Heart right ventricle (tissue), 16 donors: Measurements from ENCODE around the gene MGME1. TPM values are rescaled to one million over a fixed set of nuclear protein-coding genes. Genes with fewer than 3 reads are reported as not detected.

Experiments used
- ATAC-seq, 8 donors: fragments of 200-7000 bp; cut with Tn5 transposase; one replicate each; pipeline ENCODE4 v1.9.1; 2020; ENCODE audit warnings: mild to moderate bottlenecking in 8 of 8, moderate library complexity in 8 of 8, moderate number of reproducible peaks in 1 of 8
- DNase-seq, 2 donors: peaks; one replicate each; pipeline ENCODE4 v3.0.0-alpha.2; 2020
- H3K27ac ChIP-seq, 10 donors: fragments of 200-600 bp; sonication (generic) in 2 of 10; one replicate each; pipeline versions ENCODE4 v1.5.0 to v1.8.0; 2020 to 2022; ENCODE audit warnings: mild to moderate bottlenecking in 3 of 10
- H3K27me3 ChIP-seq, 7 donors: fragments of 200-600 bp; one replicate each; pipeline ENCODE4 v1.8.0; 2021 to 2022; ENCODE audit warnings: mild to moderate bottlenecking in 2 of 7
- H3K36me3 ChIP-seq, 9 donors: fragments of 200-600 bp; sonication (generic) in 1 of 9; one replicate each; pipeline versions ENCODE4 v1.5.0 to v1.8.0; 2020 to 2022; ENCODE audit warnings: mild to moderate bottlenecking in 2 of 9
- H3K4me1 ChIP-seq, 9 donors: fragments of 200-600 bp; sonication (generic) in 1 of 9; one replicate each; pipeline versions ENCODE4 v1.5.0 to v1.8.0; 2020 to 2022; ENCODE audit warnings: mild to moderate bottlenecking in 4 of 9
- H3K4me3 ChIP-seq, 10 donors: fragments of 200-600 bp; sonication (generic) in 2 of 10; one replicate each; pipeline versions ENCODE4 v1.5.0 to v1.8.0; 2020 to 2022; ENCODE audit warnings: mild to moderate bottlenecking in 7 of 10, moderate library complexity in 2 of 10
- H3K9me3 ChIP-seq, 11 donors: fragments of 200-600 bp in 10 of 11; sonication (generic) in 2 of 11; one replicate each; pipeline versions ENCODE4 v1.5.0 to v1.8.0; 2013 to 2022; ENCODE audit warnings: mild to moderate bottlenecking in 2 of 11, control low read depth in 1 of 11, moderate library complexity in 1 of 11
- CTCF ChIP-seq, 9 donors: fragments of 200-600 bp; sonication (generic) in 2 of 9; IDR thresholded peaks; one replicate each; pipeline versions ENCODE4 v1.5.0 to v1.8.0; 2021 to 2022; ENCODE audit warnings: antibody characterized with exemption in 9 of 9, mild to moderate bottlenecking in 5 of 9, moderate library complexity in 1 of 9
- WGBS, 2 donors: extraction: QIAGEN DNeasy Blood & Tissue Kit; methylation state at CpG; one replicate each; pipeline ENCODE4 v1.1.7; 2013; ENCODE audit warnings: inconsistent platforms in 1 of 2; 5-methylcytosine and 5-hydroxymethylcytosine counted together
- intact Hi-C, 10 donors: fragments of 100-400 bp; cut with DNase I; formaldehyde crosslinking; loops; one replicate each; pipeline versions ENCODE4 v1.11.1 to v1.14.2; 2022
- polyA plus RNA-seq, 2 donors: library from polyadenylated mRNA; stranded (reverse); fragments of 200-250 nt; gene quantifications; one replicate each; pipeline ENCODE4 v1.2.3, GENCODE V29; 2013
- total RNA-seq, 10 donors: library from RNA; stranded (reverse); fragmentation: NEBNext Ultra II Directional in 3 of 10; extraction: Animal tissue kit (Norgen Biotek cat#: 25700) in 3 of 10; gene quantifications; one replicate each; pipeline versions ENCODE4 v1.2.1 to v1.2.4, GENCODE V29; 2021 to 2023
- donor health status: Arrhythmogenic right ventricular cardiomyopathy.
- donor health status: ischemic (EF 13 %, LVEDD 7.1; RV severe dilation, severe dysfunction).
- donor health status: healthy with polysubstance abuse.
- donor health status: DM: no; HTN: yes; CAD: no.
- donor health status: DM: no; HTN: no; CAD: no.
- donor health status: ischemic (EF 25% LVEDD 6.9; RV normal size, moderate dysfunction).
- donor health status: ischemic (EF 25% LVEDD 5.7; RV mildly dilated, moderate dysfunction).
- donor health status: healthy.
- donor health status: DM: yes; HTN: yes; CAD: no.
- donor health status: Ischemic cardiomyopathy.
- donor health status: ischemic (EF 35%, LVEDD 5.7; RV mildly dilated, moderate dysfunction).
- donor health status: nonischemic (EF 11% LVEDD 7.7; RV severe dilation, severe dysfunction).
- donor health status: DM: yes; HTN: yes; CAD: no.
- donor health status: PGD.
- donor health status: ischemic (EF 29% LVEDD 5.4; RV normal size, mild dysfunction).
- donor health status: nonischemic (EF 23%, LVEDD 6.1; RV moderate dilation, normal function).

Gene MGME1
- total and polyA plus RNA-seq, 12 donors = 6.0 to 16.0 (median 12.9) TPM

GRCh38 chr20:17940224-17940971, 28.4 kb upstream of the MGME1 start:
- no peak for DNase-seq
- Histone ChIP-seq H3K27me3 (no peaks in the 10 kb centered on the region), H3K9me3 (no peaks in the 10 kb centered on the region), H3K4me1 (peaks cover 3 to 44% (median 33%) of the 10 kb centered on the region in 9 donors), H3K36me3 (peaks cover 0 to 52% (median 28%) of the 10 kb centered on the region in 9 donors), H3K27ac (no peak overlapping the region), H3K4me3 (no peak overlapping the region)
- WGBS, 2 donors = 54 to 62% methylated on average over 6 of the region's 6 CpGs
- intact Hi-C loops = no loop called here
- no peak for ATAC-seq
- no peak for TF ChIP-seq CTCF (IDR thresholded peaks at IDR 0.05)

- H3K27me3 ChIP-seq = no peaks in the 10 kb centered on the region
- H3K27ac ChIP-seq = no peak overlapping the region
- peaks cover 0 to 60% (median 33%) of the 10 kb centered on the region in 9 donors for H3K36me3 ChIP-seq
- no peak overlapping the region for H3K4me3 ChIP-seq
- no peak for TF ChIP-seq CTCF (IDR thresholded peaks at IDR 0.05)
- DNase-seq = no peak
- peaks cover 3 to 43% (median 27%) of the 10 kb centered on the region in 9 donors for H3K4me1 ChIP-seq
- H3K9me3 ChIP-seq = no peaks in the 10 kb centered on the region
- no peak for ATAC-seq
- intact Hi-C loops = no loop called here
- WGBS, 2 donors = 90 to 94% methylated on average over 10 of the region's 10 CpGs
Measured at GRCh38 chr20:17941087-17941825, 27.6 kb upstream of the MGME1 start.

GRCh38 chr20:17941826-17942196, 27.0 kb upstream of the MGME1 start:
- WGBS, 2 donors = 83 to 84% methylated on average over 3 of the region's 3 CpGs

More at GRCh38 chr20:17941826-17942196, 27.0 kb upstream of the MGME1 start:
- ATAC-seq = no peak
- Histone ChIP-seq H3K4me3 (no peak overlapping the region), H3K36me3 (peaks cover 0 to 66% (median 39%) of the 10 kb centered on the region in 9 donors), H3K9me3 (no peaks in the 10 kb centered on the region), H3K27me3 (no peaks in the 10 kb centered on the region), H3K27ac (no peak overlapping the region), H3K4me1 (peaks cover 2 to 38% (median 22%) of the 10 kb centered on the region in 9 donors)
- no peak for TF ChIP-seq CTCF (IDR thresholded peaks at IDR 0.05)
- no peak for DNase-seq
- intact Hi-C loops = no loop called here
